ENCODE measurements around the gene ZNF213. TPM values are rescaled to one million over a fixed set of nuclear protein-coding genes. Genes with fewer than 3 reads are reported as not detected.

The ZNF213 gene
- polyA plus RNA-seq, 1 donor (not counting 4 experiments of a cell fraction or from before 2014, with no cell fraction given), result 0.51 TPM

GRCh38 chr16:3142327-3142726 is 7.5 kb downstream of the ZNF213 start:
- H3K9me3 ChIP-seq (ENCODE audit: control insufficient read depth, low read depth, low read length), result no peaks in the 10 kb centered on the region
- dilution Hi-C loops (cut with MboI; ENCODE audit: extremely low pct_ligation_motif_present, low sequenced_read_pairs), result no loop called here
- H2AFZ ChIP-seq (ENCODE audit: control insufficient read depth, low read length), result no peak overlapping the region
- no peak overlapping the region for H3K4me2 ChIP-seq (ENCODE audit: control insufficient read depth, extremely low read depth, insufficient read depth, low read depth, low read length)
- FAIRE-seq (no peak), DNase-seq (ENCODE audit: low read depth, low spot score) (no peak)
- no peaks in the 10 kb centered on the region for H3K79me2 ChIP-seq (ENCODE audit: control insufficient read depth, insufficient read depth, low read length)
- H3K27me3 ChIP-seq (ENCODE audit: control insufficient read depth, extremely low read depth, insufficient read depth, low read length), result no peaks in the 10 kb centered on the region
- H3K36me3 ChIP-seq (ENCODE audit: control insufficient read depth in 2 of 2, extremely low read depth in 1 of 2, insufficient read depth in 2 of 2, low read length in 2 of 2), result peaks cover 0 to 9% of the 10 kb centered on the region in 2 experiments
- H3K4me1 ChIP-seq (ENCODE audit: control insufficient read depth, extremely low read depth, insufficient read depth, low read length), result no peaks in the 10 kb centered on the region
- H3K27ac ChIP-seq (ENCODE audit: control insufficient read depth, insufficient read depth, low read length), result no peak overlapping the region
- no peaks in the 10 kb centered on the region for H3K9me1 ChIP-seq (ENCODE audit: control insufficient read depth, extremely low read depth, insufficient read depth, low read length)
- H3K4me3 ChIP-seq (ENCODE audit: control insufficient read depth in 2 of 3, extremely low read depth in 1 of 3, insufficient read depth in 2 of 3, low read depth in 1 of 3, low read length in 3 of 3), result no peak overlapping the region
- H3K9ac ChIP-seq (ENCODE audit: control insufficient read depth, extremely low read depth, insufficient read depth, low read length), result no peak overlapping the region
- H4K20me1 ChIP-seq (ENCODE audit: control insufficient read depth, extremely low read depth, insufficient read depth, low read length), result no peaks in the 10 kb centered on the region
- TF ChIP-seq EZH2 (IDR thresholded peaks at IDR 0.05; ENCODE audit: low read length), result no peak
- no peak for TF ChIP-seq CTCF (optimal IDR thresholded peaks at IDR 0.05 in 1 of 3, IDR thresholded peaks at IDR 0.05 in 1 of 3, conservative IDR thresholded peaks at IDR 0.05 in 1 of 3; ENCODE audit: extremely low read depth in 1 of 3, insufficient read depth in 2 of 3, low read length in 3 of 3)

DNA sequence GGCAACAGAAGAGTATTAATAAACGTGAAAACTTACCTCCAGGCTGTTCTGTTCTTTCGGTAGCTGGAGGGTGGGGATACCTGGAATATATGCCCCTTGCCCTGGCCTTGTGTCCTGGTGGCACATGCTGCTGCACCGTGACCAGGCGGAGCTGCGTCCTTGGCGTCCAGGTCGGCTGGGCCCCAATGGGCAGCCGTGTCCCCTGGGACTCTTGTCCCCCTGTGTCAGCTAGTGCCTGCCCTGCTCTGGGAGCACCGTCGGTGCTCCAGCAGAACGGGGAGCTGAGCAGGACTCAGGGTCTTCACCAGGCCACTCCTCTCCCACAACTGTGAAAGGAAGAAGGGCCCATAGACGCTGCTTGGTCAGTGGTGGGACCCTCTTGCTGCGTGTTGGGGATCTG is 7.9 kb downstream of the ZNF213 start:
- H3K4me3 ChIP-seq (ENCODE audit: control insufficient read depth in 2 of 3, extremely low read depth in 1 of 3, insufficient read depth in 2 of 3, low read depth in 1 of 3, low read length in 3 of 3), result no peak overlapping the region
- DNase-seq (ENCODE audit: low read depth, low spot score), result no peak
- dilution Hi-C loops (cut with MboI; ENCODE audit: extremely low pct_ligation_motif_present, low sequenced_read_pairs), result no loop called here
- H2AFZ ChIP-seq (ENCODE audit: control insufficient read depth, low read length), result no peak overlapping the region
- no peaks in the 10 kb centered on the region for H3K9me3 ChIP-seq (ENCODE audit: control insufficient read depth, low read depth, low read length)
- H3K9me1 ChIP-seq (ENCODE audit: control insufficient read depth, extremely low read depth, insufficient read depth, low read length), result no peaks in the 10 kb centered on the region
- TF ChIP-seq EZH2 (IDR thresholded peaks at IDR 0.05; ENCODE audit: low read length) (no peak), CTCF (optimal IDR thresholded peaks at IDR 0.05 in 1 of 3, IDR thresholded peaks at IDR 0.05 in 1 of 3, conservative IDR thresholded peaks at IDR 0.05 in 1 of 3; ENCODE audit: extremely low read depth in 1 of 3, insufficient read depth in 2 of 3, low read length in 3 of 3) (no peak)
- FAIRE-seq, result no peak
- H3K4me2 ChIP-seq (ENCODE audit: control insufficient read depth, extremely low read depth, insufficient read depth, low read depth, low read length), result no peak overlapping the region
- no peak overlapping the region for H3K27ac ChIP-seq (ENCODE audit: control insufficient read depth, insufficient read depth, low read length)
- H3K27me3 ChIP-seq (ENCODE audit: control insufficient read depth, extremely low read depth, insufficient read depth, low read length), result no peaks in the 10 kb centered on the region
- peaks cover 0 to 9% of the 10 kb centered on the region in 2 experiments for H3K36me3 ChIP-seq (ENCODE audit: control insufficient read depth in 2 of 2, extremely low read depth in 1 of 2, insufficient read depth in 2 of 2, low read length in 2 of 2)
- H3K4me1 ChIP-seq (ENCODE audit: control insufficient read depth, extremely low read depth, insufficient read depth, low read length), result no peaks in the 10 kb centered on the region
- H3K9ac ChIP-seq (ENCODE audit: control insufficient read depth, extremely low read depth, insufficient read depth, low read length), result no peak overlapping the region
- H3K79me2 ChIP-seq (ENCODE audit: control insufficient read depth, insufficient read depth, low read length), result no peaks in the 10 kb centered on the region
- no peaks in the 10 kb centered on the region for H4K20me1 ChIP-seq (ENCODE audit: control insufficient read depth, extremely low read depth, insufficient read depth, low read length)

Data from keratinocyte (primary cell).